Stimulated activated CD4-positive, alpha-beta T cell treated with anti-CD3 and anti-CD28 coated beads, Interleukin-15, amount 100 ng/mL, for 48 hours (primary cell): Measurements from ENCODE around the gene OTUB1.
"Not testable (repeated sequence)": the region's sequence is repeated elsewhere in the genome, so short reads cannot be mapped to it uniquely, and the experiment has no call there.

Source experiments
- DNase-seq, 2 donors: peaks; one replicate each; pipeline ENCODE4 v3.0.0-alpha.2; 2020; ENCODE audit warnings: low read depth in 2 of 2

The OTUB1 gene

GRCh38 chr11:63986156-63986931, at the start of gene OTUB1:
Gene OTUB1 (plus strand): TSS chr11:63986438. CDS start chr11:63986457, 19 bp downstream.
- peak; percentile 75 to 84 for DNase-seq

- DNase-seq, result no peak
Measured at GRCh38 chr11:63937713-63938478, 48.3 kb upstream of the OTUB1 start.

- peak; percentile 91 to 93 for DNase-seq
Measured at GRCh38 chr11:63938479-63939396, 47.5 kb upstream of the OTUB1 start, which contains the start of gene NAA40. Gene NAA40 (plus strand): TSS chr11:63939002. CDS start chr11:63939097, 95 bp downstream.

- DNase-seq, result no peak
Measured at GRCh38 chr11:63939397-63939891, 46.8 kb upstream of the OTUB1 start.

GRCh38 chr11:63940786-63941185, 45.5 kb upstream of the OTUB1 start:
- DNase-seq, result no peak

GRCh38 chr11:63941901-63942300, 44.3 kb upstream of the OTUB1 start:
- DNase-seq, result no peak

GRCh38 chr11:63942803-63943202, 43.4 kb upstream of the OTUB1 start:
- DNase-seq, result no peak

GRCh38 chr11:63944987-63945386, 41.3 kb upstream of the OTUB1 start:
- no peak for DNase-seq

- DNase-seq, result peak in 1 of 2 donors; percentile 34
Measured at GRCh38 chr11:63945477-63946163, 40.6 kb upstream of the OTUB1 start.

GRCh38 chr11:63951779-63952536, 34.3 kb upstream of the OTUB1 start:
- no peak for DNase-seq

GRCh38 chr11:63952570-63952969, 33.7 kb upstream of the OTUB1 start:
- no peak for DNase-seq

GRCh38 chr11:63958008-63958407, 28.2 kb upstream of the OTUB1 start:
- DNase-seq, result no peak

- DNase-seq, result no peak
Measured at GRCh38 chr11:63961608-63962412, 24.4 kb upstream of the OTUB1 start.

- DNase-seq, result not testable (repeated sequence)
Measured at GRCh38 chr11:63963895-63964294, 22.3 kb upstream of the OTUB1 start.

GRCh38 chr11:63966444-63966843, 19.8 kb upstream of the OTUB1 start:
- DNase-seq, result no peak

GRCh38 chr11:63969461-63969860, 16.8 kb upstream of the OTUB1 start:
- DNase-seq, result no peak

- DNase-seq, result no peak
Measured at GRCh38 chr11:63970902-63971301, 15.3 kb upstream of the OTUB1 start.

GRCh38 chr11:63973912-63974258, 12.4 kb upstream of the OTUB1 start:
- DNase-seq, result not testable (repeated sequence)
